GM19468 (cell line): Measurements from ENCODE around the gene TMEM156.

Experiments
- ATAC-seq: cut with Tn5 transposase; IDR thresholded peaks from one replicate; pipeline ENCODE4 v1.9.1; 2021; ENCODE audit warnings: mild to moderate bottlenecking, moderate library complexity, moderate number of reproducible peaks; ENCODE audit not compliant: unreplicated experiment; ENCODE audit errors: extremely low read depth

The TMEM156 gene

DNA sequence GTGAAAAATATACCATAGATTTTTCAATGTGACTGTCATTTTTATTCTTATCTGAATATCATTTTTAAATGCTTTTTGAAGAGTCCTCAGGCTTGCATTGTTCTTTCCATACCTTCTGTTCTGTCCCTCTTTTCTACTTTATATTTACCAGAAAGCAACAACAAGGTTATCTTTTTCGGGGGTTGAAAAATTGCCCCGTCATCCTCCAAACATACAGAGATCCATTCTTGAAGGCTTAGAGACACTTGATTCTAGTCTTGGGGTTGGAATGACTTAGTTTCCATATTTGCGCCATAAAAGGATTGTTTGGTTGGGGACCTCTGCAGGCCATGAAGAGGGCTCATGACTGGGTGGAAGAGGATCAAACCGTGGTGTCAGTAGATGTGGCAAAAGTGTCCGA lies 101.1 kb downstream of the TMEM156 start:
- no peak for ATAC-seq

DNA sequence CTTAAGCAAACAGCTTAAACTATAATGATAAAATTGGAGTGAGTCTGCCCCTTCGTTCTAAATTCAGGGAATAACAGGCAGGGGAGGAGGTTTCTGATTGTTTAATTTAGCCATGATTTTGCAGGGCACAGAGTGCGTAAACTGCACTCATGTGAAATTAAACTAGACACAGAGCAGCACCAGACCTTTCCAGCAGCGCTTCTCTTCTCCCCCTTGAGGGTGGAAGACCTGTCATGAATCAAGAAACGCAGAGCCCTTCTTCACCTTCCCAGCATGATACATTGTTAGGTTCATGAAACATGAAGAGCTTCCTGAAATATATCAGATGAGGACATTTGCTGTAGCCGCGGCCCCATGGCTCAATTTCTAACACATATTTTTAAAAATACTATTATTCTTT lies 101.5 kb downstream of the TMEM156 start:
- ATAC-seq = no peak

DNA sequence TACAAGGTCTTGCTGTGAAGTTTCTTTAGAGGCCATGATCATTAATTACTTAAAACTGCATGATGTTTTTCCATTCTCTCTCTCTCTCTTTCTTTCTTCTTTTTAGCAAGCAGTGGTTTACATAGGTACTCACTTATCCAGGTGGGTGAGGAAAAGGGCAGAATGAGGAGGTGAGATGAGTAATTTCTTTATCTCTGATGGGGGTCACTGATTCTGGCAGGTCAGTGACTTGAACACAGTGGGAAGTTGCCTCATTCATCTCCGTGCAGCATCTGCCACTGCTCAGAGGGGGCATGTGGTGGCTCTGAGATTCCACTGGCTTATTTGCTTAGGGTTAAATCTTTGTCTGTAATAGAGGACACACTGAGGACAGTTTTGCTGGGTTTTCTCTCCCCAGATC lies 102.0 kb downstream of the TMEM156 start:
- ATAC-seq = no peak

DNA sequence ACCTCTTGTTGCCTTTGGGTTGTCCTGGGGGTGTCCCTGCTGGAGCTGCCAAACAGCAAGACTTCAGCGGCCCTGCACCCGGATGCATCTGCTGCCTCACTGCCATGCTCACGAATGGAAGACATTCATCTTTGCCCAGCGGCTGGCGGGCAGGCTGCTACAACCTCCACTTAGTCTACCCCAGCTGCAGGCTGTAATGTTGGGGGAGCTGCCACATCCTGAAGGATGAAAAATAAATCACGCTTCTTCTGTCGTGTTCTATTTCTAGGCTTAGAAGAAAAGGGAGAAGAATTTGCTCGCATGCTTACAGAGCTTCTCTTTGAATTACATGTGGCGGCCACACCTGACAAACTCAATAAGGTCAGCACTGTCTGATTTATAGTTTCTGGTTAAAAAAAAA lies 103.2 kb downstream of the TMEM156 start:
- ATAC-seq = no peak

DNA sequence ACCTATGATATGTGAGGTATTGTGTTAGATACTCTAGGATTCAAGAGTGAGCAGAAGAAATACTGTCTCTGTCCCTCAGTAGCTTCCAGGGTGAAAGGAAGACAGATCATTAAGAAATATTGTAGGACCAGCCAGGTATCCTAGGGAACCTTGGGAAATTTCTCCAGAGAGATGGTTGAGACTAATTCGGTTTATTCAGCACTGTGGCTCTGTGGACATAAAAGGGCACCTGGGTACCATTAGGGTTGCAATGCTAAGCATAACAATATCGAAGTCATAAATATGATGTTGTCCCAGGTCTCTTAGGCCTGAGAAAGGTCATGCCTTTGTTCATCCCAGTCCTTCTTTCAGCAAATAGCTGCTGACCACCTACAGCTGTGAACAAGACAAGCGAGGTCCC lies 103.6 kb downstream of the TMEM156 start:
- no peak for ATAC-seq

DNA sequence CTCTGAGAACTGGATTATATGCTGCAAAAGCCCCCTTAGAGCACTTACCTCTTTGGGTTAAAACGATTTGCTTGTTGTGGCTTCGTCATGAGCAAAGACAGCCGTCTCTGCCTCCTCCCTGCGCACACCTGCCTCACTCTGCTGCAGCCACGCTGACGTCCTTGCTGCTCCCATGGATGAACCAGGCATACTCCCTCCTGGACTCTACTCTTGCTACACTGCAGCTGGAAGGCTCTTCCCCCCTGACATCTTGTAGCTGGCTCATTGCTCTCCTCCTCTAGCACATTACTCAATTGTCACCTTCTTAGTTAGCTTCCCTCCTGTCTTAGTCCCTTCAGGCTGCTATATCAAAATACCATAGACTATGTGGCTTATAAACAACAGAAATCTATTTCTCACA lies 105.3 kb downstream of the TMEM156 start:
- ATAC-seq = no peak

DNA sequence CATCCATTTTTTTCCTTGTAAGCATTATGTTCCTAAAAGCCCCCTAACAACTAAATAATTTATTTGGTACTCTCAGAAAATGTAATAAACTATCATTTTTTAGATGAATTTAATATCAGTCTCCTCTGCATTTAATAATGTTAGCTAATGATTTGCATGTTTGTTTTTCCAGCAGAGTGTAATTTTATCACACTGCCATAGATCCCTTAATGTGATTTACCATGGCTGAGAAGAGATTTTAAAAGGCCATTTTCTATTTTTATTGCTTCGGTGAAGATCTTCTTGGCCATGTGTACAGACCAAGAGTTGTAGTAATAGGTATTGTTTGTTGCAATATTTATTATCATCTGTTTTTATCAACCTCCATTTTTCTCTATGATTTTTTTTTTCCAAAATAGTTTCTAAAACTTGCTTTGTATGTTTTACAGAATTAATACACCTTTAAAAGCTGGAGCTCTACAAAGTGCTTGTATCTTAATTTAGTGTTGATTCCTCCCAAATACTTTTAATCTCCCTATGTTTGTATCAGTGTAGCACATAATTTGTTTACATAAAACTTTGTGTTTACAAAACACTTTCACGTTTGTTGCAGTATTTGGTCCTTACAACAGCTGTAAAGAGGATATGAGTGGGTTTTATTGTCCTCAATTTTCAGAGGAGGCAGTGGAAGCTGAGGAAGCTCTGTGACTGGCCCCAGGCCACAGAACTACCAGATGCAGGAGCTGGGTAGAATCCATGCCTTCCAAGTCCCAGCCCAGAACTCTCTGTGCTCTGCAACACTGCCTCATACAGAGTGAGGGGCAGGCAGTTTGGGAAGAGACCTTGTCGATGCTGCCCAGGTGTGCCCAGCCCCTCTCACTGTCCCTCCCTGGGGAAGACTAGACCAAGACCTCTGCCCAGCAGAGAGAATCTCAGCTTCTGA lies 106.5 kb downstream of the TMEM156 start:
- no peak for ATAC-seq

DNA sequence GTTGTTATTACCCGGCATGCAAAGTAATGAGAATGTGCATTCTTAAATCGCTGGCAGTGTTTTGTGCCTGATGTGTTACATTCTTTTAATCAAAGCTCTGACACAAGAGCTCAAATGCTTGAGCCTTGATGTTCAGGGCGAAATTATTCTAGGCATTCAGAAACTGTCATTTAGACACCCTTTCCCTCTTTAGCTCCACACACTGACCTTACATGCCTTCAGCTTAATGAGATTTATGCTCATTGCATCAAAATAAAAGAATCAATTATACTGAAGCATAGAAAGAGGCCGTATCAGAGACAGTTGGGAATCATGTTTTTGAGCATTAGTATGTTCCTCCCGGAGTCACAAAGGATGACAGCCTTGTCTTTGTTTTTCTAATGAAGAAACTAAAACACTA lies 107.9 kb downstream of the TMEM156 start:
- ATAC-seq = no peak

DNA sequence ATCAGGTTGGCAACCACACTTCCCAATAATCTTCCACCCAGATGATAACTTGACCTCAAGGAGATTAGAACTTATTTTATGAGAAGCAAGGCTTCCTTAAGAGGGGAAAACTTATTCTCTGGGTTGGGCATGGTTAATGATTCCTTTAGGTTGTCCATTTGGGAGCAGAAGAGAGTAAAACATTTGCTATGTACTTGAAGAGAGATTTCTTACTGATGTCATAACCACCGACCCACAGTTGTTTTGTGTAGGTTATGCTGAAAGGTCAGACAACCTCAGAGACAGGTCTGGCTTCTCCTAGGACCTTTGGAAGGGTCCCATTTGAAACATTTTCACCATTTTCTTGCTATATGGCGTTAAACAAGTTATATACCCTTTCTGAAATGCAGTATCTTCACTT lies 108.5 kb downstream of the TMEM156 start:
- no peak for ATAC-seq

DNA sequence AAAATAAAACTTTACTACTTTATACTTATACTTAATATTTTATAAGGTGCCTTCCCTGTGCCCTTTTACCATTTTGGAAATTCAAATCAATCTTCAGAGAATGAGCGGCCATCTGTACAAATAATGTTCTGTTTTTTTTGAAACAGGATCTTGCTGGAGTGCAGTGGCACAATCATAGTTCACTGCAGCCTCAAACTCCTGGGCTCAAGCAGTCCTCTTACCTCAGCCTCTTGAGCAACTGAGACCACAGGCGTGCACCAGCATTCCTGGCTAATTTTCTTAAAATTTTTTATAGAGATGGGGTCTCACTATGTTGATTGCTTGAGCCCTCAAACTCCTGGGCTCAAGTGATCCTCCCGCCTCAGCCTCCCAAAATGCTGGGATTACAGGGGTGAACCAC lies 111.1 kb downstream of the TMEM156 start:
- ATAC-seq = no peak

DNA sequence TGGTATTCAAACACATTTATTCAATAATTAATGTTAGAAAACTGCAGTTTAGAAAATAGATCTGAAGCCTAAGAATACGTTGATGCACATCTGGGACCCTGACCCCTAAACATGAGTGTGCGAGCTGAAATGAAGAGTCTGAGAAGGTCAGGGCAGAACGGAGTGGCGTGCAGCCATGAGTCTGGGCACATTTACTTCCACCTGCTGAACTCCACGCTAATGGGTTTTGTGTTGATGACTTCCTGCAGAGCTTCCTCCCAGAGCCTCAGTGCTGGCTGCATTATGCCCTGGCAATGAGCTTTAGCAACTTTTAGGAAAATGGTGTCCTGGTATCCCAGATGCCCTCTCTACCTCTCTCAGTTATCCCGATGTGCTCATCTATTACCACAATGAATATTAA lies 111.5 kb downstream of the TMEM156 start:
- no peak for ATAC-seq

DNA sequence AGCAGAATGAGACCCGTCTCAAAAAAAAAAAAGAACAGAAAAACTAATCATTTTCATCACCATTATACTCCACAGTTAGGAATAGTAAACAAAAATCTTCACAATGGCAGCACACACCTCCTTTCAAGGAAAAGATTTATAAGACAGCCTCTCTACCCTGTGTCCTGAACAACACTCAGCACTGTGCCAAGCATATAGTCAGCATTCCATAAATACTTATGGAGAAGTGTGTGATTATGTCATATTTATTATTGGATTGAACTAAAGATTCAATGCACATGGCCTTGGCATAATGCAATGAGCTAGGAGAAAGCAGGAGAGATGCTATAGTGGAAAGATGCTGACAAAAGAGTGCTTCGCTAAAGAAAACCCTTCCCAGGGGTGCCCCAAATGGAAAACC lies 112.0 kb downstream of the TMEM156 start:
- ATAC-seq = no peak

DNA sequence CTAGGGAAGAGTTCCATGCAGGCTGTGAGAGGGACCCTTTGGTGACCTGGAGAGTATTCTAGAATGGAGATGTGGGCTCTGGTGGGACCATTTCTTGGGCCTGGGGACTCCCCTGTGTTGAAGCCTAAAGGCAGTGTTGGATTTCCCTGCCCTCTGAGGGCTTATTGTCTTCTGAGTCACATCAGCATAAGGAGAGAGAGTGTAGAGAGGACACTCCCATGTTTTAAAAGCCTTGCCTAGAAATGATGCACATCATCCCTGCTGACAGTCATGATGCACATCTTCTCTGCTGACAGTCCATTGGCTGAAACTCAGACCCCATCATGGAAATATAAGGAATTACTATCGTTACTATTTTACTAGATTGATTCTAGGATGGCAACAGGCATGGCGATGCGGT lies 112.7 kb downstream of the TMEM156 start:
- no peak for ATAC-seq

DNA sequence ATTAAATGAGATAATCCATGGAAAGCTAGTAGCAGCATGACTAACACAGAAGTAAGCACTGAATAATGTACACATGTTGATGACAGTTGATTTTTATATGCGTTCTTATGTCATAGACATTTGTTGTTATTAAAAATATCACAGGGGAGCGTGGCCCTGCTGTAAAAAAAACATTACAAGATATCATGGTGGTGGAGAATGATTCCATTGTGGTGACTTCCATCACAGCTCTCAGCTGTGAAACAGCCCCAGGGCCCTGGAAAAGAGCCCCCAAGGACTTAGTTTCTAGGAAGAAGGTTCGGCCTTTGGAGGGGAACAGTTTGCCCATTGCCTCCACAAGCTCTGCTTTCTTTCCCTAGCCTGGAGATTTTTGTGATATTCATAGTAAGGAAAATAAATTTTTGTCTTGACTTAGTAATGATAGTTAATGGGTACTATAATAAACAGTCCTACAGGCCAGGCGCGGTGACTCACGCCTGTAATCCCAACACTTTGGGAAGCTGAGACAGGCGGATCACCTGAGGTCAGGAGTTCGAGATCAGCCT lies 114.7 kb downstream of the TMEM156 start:
- no peak for ATAC-seq
